ENCODE results near the gene TPRG1L. TPM values are rescaled to one million over a fixed set of nuclear protein-coding genes. Genes with fewer than 3 reads are reported as not detected.
"Not testable (repeated sequence)": the region's sequence is repeated elsewhere in the genome, so short reads cannot be mapped to it uniquely, and the experiment has no call there.

TPRG1L gene
- total RNA-seq, 6 donors from 2014 or later, result 16.6 to 48.3 (median 40.2) TPM

DNA sequence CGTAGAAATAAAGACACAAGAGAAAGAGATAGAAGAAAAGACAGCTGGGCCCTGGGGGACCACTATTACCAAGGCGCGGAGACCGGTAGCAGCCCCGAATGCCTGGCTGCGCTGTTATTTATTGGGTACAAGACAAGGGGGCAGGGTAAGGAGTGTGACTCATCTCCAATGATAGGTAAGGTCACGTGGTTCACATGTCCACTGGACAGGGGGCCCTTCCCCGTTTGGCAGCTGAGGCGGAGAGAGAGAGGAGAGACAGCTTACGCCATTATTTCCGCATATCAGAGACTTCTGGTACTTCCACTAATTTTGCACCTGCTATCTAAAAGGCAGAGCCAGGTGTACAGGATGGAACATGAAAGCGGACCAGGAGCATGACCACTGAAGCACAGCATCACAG is 4.1 kb upstream of the TPRG1L start:
- Histone ChIP-seq H3K27me3 (peaks cover 0 to 2% (median 0%) of the 10 kb centered on the region in 4 donors), H3K36me3 (no peaks in the 10 kb centered on the region), H3K27ac (no peak overlapping the region), H3K4me3 (no peak overlapping the region), H3K9me3 (no peaks in the 10 kb centered on the region), H3K4me1 (peaks cover 28 to 33% (median 31%) of the 10 kb centered on the region in 4 donors)
- TF ChIP-seq EP300 (IDR thresholded peaks at IDR 0.05) (no peak), POLR2A (IDR thresholded peaks at IDR 0.05) (no peak), POLR2AphosphoS5 (IDR thresholded peaks at IDR 0.05) (no peak)
- ATAC-seq (ENCODE audit: low FRiP score in 2 of 2), result no peak
- DNase-seq, result peak in 1 of 2 donors; percentile 23
- WGBS, 2 donors, result 87 to 91% methylated on average over 12 of the region's 12 CpGs

DNA sequence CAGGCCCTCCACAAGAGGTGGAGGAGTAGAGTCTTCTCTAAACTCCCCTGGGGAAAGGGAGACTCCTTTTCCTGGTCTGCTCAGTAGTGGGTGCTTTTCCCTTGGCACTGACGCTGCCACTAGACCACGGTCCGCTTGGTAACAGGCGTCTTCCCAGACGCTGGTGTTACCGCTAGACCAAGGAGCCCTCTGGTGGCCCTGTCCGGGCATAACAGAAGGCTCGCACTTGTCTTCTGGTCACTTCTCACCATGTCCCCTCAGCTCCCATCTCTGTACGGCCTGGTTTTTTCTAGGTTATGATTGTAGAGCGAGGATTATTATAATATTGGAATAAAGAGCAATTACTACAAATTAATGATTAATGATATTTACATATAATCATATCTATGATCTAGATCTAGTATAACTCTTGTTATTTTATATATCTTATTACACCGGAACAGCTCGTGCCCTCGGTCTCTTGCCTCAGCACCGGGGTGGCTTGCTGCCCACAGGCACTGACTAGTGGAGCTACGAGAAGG is 3.6 kb upstream of the TPRG1L start:
- ATAC-seq (ENCODE audit: low FRiP score in 2 of 2); H3K36me3 ChIP-seq; H3K9me3 ChIP-seq; H3K27me3 ChIP-seq; H3K27ac ChIP-seq; H3K4me3 ChIP-seq: not testable (repeated sequence)
- 26 to 33% methylated on average over 13 to 15 of the region's 15 CpGs for WGBS, 2 donors
- TF ChIP-seq, protein P1, sequence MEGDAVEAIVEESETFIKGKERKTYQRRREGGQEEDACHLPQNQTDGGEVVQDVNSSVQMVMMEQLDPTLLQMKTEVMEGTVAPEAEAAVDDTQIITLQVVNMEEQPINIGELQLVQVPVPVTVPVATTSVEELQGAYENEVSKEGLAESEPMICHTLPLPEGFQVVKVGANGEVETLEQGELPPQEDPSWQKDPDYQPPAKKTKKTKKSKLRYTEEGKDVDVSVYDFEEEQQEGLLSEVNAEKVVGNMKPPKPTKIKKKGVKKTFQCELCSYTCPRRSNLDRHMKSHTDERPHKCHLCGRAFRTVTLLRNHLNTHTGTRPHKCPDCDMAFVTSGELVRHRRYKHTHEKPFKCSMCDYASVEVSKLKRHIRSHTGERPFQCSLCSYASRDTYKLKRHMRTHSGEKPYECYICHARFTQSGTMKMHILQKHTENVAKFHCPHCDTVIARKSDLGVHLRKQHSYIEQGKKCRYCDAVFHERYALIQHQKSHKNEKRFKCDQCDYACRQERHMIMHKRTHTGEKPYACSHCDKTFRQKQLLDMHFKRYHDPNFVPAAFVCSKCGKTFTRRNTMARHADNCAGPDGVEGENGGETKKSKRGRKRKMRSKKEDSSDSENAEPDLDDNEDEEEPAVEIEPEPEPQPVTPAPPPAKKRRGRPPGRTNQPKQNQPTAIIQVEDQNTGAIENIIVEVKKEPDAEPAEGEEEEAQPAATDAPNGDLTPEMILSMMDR (IDR thresholded peaks at IDR 0.05), result peak; percentile 22 to 82 (median 66)
- peaks cover 32 to 38% (median 36%) of the 10 kb centered on the region in 4 donors for H3K4me1 ChIP-seq
- DNase-seq, result peak; percentile 18 to 49

DNA sequence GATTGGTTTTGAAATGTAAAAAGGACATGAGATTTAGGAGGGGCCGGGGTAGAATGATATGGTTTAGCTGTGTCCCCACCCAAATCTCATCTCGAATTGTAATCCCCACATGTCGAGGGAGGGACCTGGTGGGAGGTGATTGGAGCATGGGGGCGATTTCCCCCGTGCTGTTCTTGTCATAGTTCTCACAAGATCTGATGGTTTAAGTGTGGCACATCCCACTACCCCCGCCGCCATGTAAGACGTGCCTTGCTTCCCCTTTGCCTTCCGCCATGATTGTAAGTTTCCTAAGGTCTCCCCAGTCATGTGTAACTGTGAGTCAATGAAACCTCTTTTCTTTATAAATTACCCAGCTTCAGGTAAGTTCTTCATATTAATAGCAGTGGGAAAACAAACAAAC is 2.7 kb upstream of the TPRG1L start:
- H3K4me1 ChIP-seq, result peaks cover 32 to 42% (median 37%) of the 10 kb centered on the region in 4 donors
- not testable (repeated sequence) for H3K27me3 ChIP-seq
- WGBS, 2 donors, result 82 to 84% methylated on average over 9 of the region's 9 CpGs

DNA sequence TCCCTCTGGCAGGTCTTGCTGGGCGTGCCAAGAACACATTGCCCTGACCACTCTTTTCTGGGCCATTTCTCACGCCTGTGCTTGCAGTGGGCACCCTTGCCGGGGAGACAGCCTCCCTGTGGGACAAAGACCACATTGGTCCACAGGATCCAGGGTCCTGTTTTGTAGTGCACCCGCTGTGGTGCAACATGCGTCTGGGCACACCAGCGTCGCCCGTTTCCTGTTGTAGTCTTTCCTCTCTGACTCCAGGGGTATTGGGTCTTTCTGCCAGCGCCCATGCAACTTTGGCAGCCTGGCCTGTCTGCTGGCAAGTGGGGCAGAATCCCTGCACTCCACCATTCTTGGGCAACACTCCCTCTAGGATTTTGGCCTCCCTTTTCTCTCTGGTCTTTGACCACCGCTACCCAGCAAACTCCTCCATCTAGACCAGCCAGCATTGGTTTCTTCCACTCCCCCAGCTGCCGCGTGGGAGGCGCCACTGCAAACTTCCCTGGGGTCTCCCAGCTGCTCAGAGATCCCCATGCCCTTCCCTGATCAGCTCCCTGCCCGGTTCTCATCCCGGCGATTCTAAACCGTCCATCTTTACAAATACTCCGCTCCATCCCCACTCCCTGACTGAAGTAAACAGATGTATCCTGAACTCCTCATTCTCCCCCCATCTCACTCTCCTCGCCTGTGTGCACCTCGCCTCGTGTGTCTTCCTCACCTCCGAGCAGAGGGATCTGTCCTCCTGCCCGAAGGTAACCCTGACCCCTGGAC is 1.2 kb upstream of the TPRG1L start:
- WGBS, 2 donors, result 29 to 33% methylated on average over 23 of the region's 23 CpGs
- H3K4me3 ChIP-seq, result peak overlapping the region; percentile 84 to 100 (median 92)
- H3K36me3 ChIP-seq, result peaks cover 7 to 15% (median 14%) of the 10 kb centered on the region in 4 donors
- H3K9me3 ChIP-seq, result no peaks in the 10 kb centered on the region
- peaks cover 31 to 40% (median 34%) of the 10 kb centered on the region in 4 donors for H3K4me1 ChIP-seq
- ATAC-seq (ENCODE audit: low FRiP score in 2 of 2) (no peak), DNase-seq (no peak)
- TF ChIP-seq EP300 (IDR thresholded peaks at IDR 0.05) (no peak), POLR2A (IDR thresholded peaks at IDR 0.05) (no peak), POLR2AphosphoS5 (IDR thresholded peaks at IDR 0.05) (no peak)
- TF ChIP-seq, protein P1 (IDR thresholded peaks at IDR 0.05), result no peak
- peak overlapping the region in 2 of 4 donors; percentile 81 to 93 for H3K27ac ChIP-seq
- peaks cover 0 to 2% (median 0%) of the 10 kb centered on the region in 4 donors for H3K27me3 ChIP-seq

More for the DNA sequence above, 2.7 kb upstream of the TPRG1L start:
- not testable (repeated sequence) for H3K27ac ChIP-seq; H3K36me3 ChIP-seq; H3K4me3 ChIP-seq; ATAC-seq (ENCODE audit: low FRiP score in 2 of 2); DNase-seq; H3K9me3 ChIP-seq

DNA sequence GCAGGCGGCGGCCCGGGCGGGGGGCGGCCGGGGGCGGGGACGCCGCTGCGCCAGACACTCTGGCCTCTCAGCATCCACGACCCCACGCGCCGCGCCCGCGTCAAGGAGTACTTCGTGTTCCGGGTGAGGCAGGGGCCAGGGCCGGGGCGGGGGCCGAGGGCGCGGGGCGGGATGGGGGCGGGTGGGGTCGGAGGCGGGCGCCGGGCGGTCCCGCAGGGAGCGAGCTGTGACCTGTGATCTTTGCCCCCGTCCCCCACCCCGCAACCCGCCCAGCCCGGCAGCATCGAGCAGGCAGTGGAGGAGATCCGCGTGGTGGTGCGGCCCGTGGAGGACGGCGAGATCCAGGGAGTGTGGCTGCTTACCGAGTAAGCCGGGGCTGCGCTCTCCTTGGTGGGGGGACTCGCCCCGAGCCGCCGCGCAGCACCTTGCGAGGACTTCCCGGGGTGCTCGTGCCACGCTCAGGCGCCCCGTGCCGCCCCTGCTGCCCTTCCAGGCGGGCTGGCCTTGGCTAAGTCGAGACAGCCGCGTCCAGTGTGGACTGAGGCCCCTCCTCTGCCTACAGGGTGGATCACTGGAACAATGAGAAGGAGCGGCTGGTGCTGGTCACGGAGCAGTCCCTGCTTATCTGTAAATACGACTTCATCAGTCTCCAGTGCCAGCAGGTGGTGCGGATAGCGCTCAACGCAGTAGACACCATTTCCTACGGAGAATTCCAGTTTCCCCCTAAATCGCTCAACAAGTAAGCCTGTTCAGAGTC is 514 bp downstream of the TPRG1L start:
- Histone ChIP-seq H3K27me3 (no peaks in the 10 kb centered on the region), H3K4me3 (peak overlapping the region; percentile 66 to 100 (median 92)), H3K9me3 (no peaks in the 10 kb centered on the region), H3K27ac (peak overlapping the region; percentile 81 to 93 (median 87)), H3K4me1 (peaks cover 24 to 33% (median 28%) of the 10 kb centered on the region in 4 donors), H3K36me3 (peaks cover 7 to 32% (median 30%) of the 10 kb centered on the region in 4 donors)
- WGBS, 2 donors, result 9 to 41% methylated on average over 3 to 22 of the region's 71 CpGs
- ATAC-seq (ENCODE audit: low FRiP score in 2 of 2) (peak in 1 of 2 donors; percentile 34), DNase-seq (peak in 1 of 2 donors; percentile 88)
- no peak for TF ChIP-seq POLR2A (IDR thresholded peaks at IDR 0.05)
- TF ChIP-seq POLR2AphosphoS5 (IDR thresholded peaks at IDR 0.05), result peak in 1 of 2 donors; percentile 28

DNA sequence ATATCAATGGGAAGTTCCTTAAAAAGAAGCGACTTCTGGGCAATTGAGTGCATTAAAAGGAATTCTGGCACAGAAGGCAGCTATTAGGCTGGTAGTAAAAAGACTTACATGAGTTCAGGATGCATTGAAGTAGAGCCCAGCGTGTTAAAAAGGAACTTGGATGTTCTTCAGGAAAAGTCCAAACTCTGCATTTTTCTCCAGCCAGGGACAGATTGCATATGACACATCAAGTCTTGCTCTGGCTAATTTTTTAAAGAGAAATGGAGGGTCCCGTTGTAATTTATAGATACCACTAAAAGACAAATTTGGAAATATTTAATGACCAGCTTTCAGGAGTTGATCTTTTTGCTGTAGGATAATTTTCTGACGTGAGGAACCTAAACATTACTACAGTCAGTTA is 1.2 kb downstream of the TPRG1L start:
- DNase-seq (no peak), ATAC-seq (ENCODE audit: low FRiP score in 2 of 2) (no peak)
- 78 to 85% methylated on average over 4 of the region's 4 CpGs for WGBS, 2 donors
- H3K36me3 ChIP-seq, result peaks cover 7 to 39% (median 34%) of the 10 kb centered on the region in 4 donors
- no peaks in the 10 kb centered on the region for H3K27me3 ChIP-seq
- H3K4me3 ChIP-seq, result peak overlapping the region in 3 of 4 donors; percentile 89 to 100 (median 95)
- no peaks in the 10 kb centered on the region for H3K9me3 ChIP-seq
- peak overlapping the region in 3 of 4 donors; percentile 86 to 93 (median 88) for H3K27ac ChIP-seq
- peaks cover 20 to 33% (median 25%) of the 10 kb centered on the region in 4 donors for H3K4me1 ChIP-seq
- no peak for TF ChIP-seq POLR2AphosphoS5 (IDR thresholded peaks at IDR 0.05)
- TF ChIP-seq, protein P1 (IDR thresholded peaks at IDR 0.05), result no peak
- TF ChIP-seq EP300 (IDR thresholded peaks at IDR 0.05), result no peak
- no peak for TF ChIP-seq POLR2A (IDR thresholded peaks at IDR 0.05)

Measured in upper lobe of left lung (tissue), 6 donors.